HEK293T (cell line): ENCODE results near the gene EVPL.

Experiments used
- CTCF ChIA-PET: fragments of 350-600 bp; formaldehyde crosslinking; extraction: SDS; loops from one replicate; lab custom pipeline; 2021; ENCODE audit warnings: antibody characterized with exemption, inconsistent platforms; lab: Yijun Ruan, JAX
- POLR2A ChIA-PET: fragments of 350-600 bp; formaldehyde crosslinking; extraction: SDS; loops from one replicate; lab custom pipeline; 2020; ENCODE audit warnings: antibody characterized with exemption, inconsistent platforms; lab: Yijun Ruan, JAX
- DNase-seq: peaks from one replicate; pipeline ENCODE4 v3.0.0; 2012; ENCODE audit warnings: mixed read lengths; ENCODE audit errors: extremely low spot score
- ARNT ChIP-seq: fragments of 450-650 bp; IDR thresholded peaks from 2 replicates; pipeline ENCODE4 v1.6.1; 2017; ENCODE audit warnings: mild to moderate bottlenecking
- BHLHE40 ChIP-seq: fragments of 450-650 bp; IDR thresholded peaks from 2 replicates; pipeline ENCODE4 v1.6.1; 2016; ENCODE audit warnings: mild to moderate bottlenecking, moderate library complexity, borderline replicate concordance
- CTBP1 ChIP-seq: fragments of 450-650 bp; IDR thresholded peaks from 2 replicates; pipeline ENCODE4 v1.6.1; 2016; ENCODE audit warnings: borderline replicate concordance
- ELF4 ChIP-seq: fragments of 450-650 bp; IDR thresholded peaks from 2 replicates; pipeline ENCODE4 v1.6.1; 2017; ENCODE audit warnings: antibody characterized with exemption
- FOXA1 ChIP-seq: fragments of 450-650 bp; IDR thresholded peaks from 2 replicates; pipeline ENCODE4 v1.6.1; 2016; ENCODE audit warnings: mild to moderate bottlenecking
- FOXK2 ChIP-seq: fragments of 450-650 bp; IDR thresholded peaks from 2 replicates; pipeline ENCODE4 v1.6.1; 2016; ENCODE audit warnings: mild to moderate bottlenecking
- FOXM1 ChIP-seq: fragments of 450-650 bp; IDR thresholded peaks from 2 replicates; pipeline ENCODE4 v1.6.1; 2017; ENCODE audit warnings: mild to moderate bottlenecking, borderline replicate concordance
- HDGF ChIP-seq: fragments of 450-650 bp; IDR thresholded peaks from 2 replicates; pipeline ENCODE4 v1.6.1; 2017; ENCODE audit warnings: antibody characterized with exemption, borderline replicate concordance
- L3MBTL2 ChIP-seq: fragments of 450-650 bp; conservative IDR thresholded peaks from 2 replicates; pipeline ENCODE4 v1.6.1; 2016; ENCODE audit warnings: mild to moderate bottlenecking
- LEF1 ChIP-seq: fragments of 450-650 bp; IDR thresholded peaks from 2 replicates; pipeline ENCODE4 v1.6.1; 2017; ENCODE audit warnings: mild to moderate bottlenecking, borderline replicate concordance
- NFRKB ChIP-seq: fragments of 450-650 bp; IDR thresholded peaks from 2 replicates; pipeline ENCODE4 v1.6.1; 2016; ENCODE audit warnings: mild to moderate bottlenecking, moderate library complexity
- SP1 ChIP-seq: fragments of 450-650 bp; IDR thresholded peaks from 2 replicates; pipeline ENCODE4 v1.6.1; 2017
- SUZ12 ChIP-seq: fragments of 450-650 bp; IDR thresholded peaks from 2 replicates; pipeline ENCODE4 v1.6.1; 2016; ENCODE audit warnings: mild to moderate bottlenecking
- TARDBP ChIP-seq: fragments of 450-650 bp; IDR thresholded peaks from 2 replicates; pipeline ENCODE4 v1.6.1; 2016
- ZNF384 ChIP-seq: fragments of 450-650 bp; IDR thresholded peaks from 2 replicates; pipeline ENCODE4 v1.6.1; 2016
- TF ChIP-seq, protein P1 (sequence below): fragments of 450-650 bp; IDR thresholded peaks from 2 replicates; pipeline ENCODE4 v1.6.1; 2016

EVPL gene

DNA sequence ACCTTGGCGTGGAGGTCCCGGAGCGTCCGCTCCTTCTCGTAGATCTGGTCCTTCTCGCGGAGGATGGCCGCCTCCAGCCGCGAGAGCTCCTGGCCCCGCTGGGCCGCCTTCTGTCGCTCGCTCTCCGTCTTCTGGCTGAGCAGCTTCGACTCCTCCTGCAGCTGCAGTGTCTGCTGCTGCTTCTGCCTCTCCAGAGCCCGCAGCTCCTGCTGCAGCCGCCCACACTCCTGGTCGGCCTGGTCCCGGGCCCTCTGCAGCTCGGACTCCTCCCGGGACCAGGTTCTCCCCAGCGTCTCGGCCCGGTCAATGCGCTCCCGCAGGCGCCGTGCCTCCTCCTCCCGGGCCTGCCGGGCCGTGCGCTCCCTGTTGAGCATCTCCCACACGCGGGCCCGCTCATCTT lies 18.9 kb downstream of the EVPL start:
- CTCF ChIA-PET: interaction anchor here (0.7 to 4.2 kb wide), 4 partner anchors 7 to 103 kb away, joined by 3 to 22 read pairs (median 13); partner anchors contain the start of genes CDK3 and MRPL38
- TF ChIP-seq HDGF (no peak), FOXM1 (no peak), ELF4 (no peak), FOXK2 (no peak), BHLHE40 (no peak), L3MBTL2 (no peak), SUZ12 (no peak), TARDBP (no peak), LEF1 (no peak), NFRKB (no peak), FOXA1 (no peak)
- POLR2A ChIA-PET: interaction anchor here (0.6 kb wide), 1 partner anchor 110 kb away, joined by 3 read pairs; no protein-coding TSS in a partner anchor
- no peak for DNase-seq

DNA sequence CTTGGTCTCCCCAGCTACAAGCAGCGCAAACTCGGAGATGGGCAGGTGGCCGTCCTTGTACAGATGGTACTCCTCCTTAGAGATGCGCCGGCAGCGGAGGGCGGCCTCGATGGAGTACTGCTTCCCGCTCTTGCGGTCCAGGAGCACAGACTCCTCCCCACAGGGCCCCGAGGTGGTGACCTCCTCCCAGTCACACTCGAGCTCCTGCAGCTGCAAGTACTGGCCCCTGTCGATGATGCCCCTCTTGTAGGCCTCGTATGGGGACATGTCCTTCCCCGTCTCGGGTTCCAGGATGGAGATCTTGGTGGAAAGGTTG lies 19.3 kb downstream of the EVPL start:
- ChIA-PET CTCF (interaction anchor here (0.7 to 3.5 kb wide), 3 partner anchors 18 to 103 kb away, joined by 3 to 22 read pairs (median 4); partner anchors contain the start of gene MRPL38), POLR2A (interaction anchor here (0.6 kb wide), 1 partner anchor 110 kb away, joined by 3 read pairs; no protein-coding TSS in a partner anchor)
- no peak for TF ChIP-seq SP1
- no peak for TF ChIP-seq FOXA1
- no peak for TF ChIP-seq TARDBP
- no peak for TF ChIP-seq HDGF
- TF ChIP-seq ELF4: no peak
- no peak for TF ChIP-seq FOXK2
- no peak for TF ChIP-seq ARNT
- TF ChIP-seq ZNF384: no peak
- TF ChIP-seq FOXM1: no peak
- no peak for TF ChIP-seq NFRKB
- no peak for TF ChIP-seq LEF1
- no peak for TF ChIP-seq SUZ12
- no peak for TF ChIP-seq L3MBTL2
- no peak for TF ChIP-seq CTBP1
- no peak for TF ChIP-seq BHLHE40
- DNase-seq: no peak

DNA sequence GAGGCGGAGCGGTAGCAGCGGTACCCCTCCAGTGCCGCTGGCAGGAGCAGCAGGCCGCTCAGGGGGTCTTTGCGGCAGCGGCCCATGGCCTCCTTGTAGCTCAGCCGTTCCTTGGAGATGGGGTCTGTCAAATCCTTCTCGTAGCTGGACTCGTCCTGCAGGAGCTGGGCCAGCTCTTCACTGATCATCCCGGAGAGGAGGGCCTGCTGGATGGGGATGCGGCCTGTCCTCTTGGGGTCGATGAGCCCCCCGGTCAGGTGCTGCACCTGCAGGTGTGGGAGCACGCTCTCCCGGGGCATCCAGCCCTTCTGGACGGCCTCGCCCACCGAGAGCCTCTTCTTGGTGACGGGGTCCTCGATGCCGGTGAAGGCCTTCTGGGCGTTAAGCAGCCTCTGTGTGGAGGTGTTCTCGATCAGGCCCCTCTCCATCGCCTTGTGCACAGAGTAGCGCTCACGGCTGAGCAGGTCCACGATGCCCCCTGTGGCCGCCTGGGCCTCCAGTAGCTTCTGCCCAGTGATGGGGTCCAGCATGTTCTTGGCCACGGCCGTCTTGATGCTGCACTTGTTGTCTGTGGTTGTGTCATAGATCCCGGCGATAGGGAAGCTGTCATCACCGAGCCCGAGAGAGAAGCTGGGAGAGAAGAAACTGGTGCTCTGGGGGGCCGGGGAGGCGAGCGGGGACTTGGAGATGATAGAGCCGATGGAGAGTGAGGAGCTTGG lies 19.8 kb downstream of the EVPL start:
- ChIA-PET POLR2A (interaction anchor here (0.6 kb wide), 2 partner anchors 22 to 109 kb away, joined by 3 read pairs; no protein-coding TSS in a partner anchor), CTCF (interaction anchor here (0.6 to 3.5 kb wide), 4 partner anchors 18 to 224 kb away, joined by 3 to 22 read pairs (median 4); partner anchors contain the start of gene MRPL38)
- DNase-seq: no peak
- TF ChIP-seq HDGF (no peak), BHLHE40 (no peak), ELF4 (no peak), L3MBTL2 (no peak), LEF1 (no peak), FOXA1 (no peak), CTBP1 (no peak), SP1 (no peak), ARNT (no peak), ZNF384 (no peak)
- TF ChIP-seq, protein P1, sequence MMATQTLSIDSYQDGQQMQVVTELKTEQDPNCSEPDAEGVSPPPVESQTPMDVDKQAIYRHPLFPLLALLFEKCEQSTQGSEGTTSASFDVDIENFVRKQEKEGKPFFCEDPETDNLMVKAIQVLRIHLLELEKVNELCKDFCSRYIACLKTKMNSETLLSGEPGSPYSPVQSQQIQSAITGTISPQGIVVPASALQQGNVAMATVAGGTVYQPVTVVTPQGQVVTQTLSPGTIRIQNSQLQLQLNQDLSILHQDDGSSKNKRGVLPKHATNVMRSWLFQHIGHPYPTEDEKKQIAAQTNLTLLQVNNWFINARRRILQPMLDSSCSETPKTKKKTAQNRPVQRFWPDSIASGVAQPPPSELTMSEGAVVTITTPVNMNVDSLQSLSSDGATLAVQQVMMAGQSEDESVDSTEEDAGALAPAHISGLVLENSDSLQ: no peak

DNA sequence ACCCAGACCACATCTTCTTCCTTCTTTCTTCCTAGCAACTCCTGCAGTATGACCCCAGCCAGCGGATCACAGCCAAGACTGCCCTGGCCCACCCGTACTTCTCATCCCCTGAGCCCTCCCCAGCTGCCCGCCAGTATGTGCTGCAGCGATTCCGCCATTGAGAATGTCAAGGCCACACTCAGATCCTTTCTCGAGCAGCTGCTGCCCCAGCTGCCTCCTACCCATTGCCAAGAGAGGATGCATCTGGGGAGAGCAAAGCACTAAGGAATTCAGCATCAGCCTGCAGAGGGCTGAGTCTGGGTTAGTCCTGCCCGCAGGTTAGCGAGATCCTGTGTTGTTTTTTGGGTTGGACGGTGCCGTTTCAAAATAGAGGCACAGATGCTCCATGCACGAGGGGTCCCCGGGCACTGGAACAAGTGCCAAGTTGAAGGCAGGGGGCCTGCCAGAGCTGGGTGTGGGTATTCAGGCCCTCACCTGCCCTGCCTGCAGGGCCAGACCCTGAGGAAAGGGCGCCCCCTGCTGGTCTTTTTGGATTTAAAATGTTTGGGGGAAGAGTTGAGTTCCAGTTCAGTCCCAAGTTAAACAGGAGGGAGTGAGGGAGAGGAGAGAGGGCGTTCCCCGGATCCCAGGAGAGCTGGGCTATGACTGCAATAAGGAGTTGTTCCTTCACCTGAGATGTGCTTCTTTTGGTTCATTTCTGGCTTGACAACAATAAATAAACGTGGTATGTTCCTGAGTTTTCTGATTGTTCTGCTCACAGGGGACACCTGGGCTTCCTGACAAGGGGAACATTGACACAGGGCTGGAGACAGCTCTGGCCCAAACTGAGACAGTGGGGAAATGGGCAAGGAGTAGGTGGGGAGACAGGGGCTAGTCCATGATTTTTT lies 21.6 kb downstream of the EVPL start:
- DNase-seq: peak; percentile 83
- TF ChIP-seq BHLHE40 (no peak), FOXM1 (no peak), LEF1 (no peak)
- CTCF ChIA-PET: interaction anchor here (0.6 to 3.5 kb wide), 12 partner anchors 8 to 150 kb away, joined by 3 to 22 read pairs (median 5); partner anchors contain the start of genes MRPL38 and WBP2
- POLR2A ChIA-PET: interaction anchor here (0.7 to 2.6 kb wide), 4 partner anchors 9 to 226 kb away, joined by 3 to 22 read pairs (median 4); partner anchors contain the start of gene MRPL38

DNA sequence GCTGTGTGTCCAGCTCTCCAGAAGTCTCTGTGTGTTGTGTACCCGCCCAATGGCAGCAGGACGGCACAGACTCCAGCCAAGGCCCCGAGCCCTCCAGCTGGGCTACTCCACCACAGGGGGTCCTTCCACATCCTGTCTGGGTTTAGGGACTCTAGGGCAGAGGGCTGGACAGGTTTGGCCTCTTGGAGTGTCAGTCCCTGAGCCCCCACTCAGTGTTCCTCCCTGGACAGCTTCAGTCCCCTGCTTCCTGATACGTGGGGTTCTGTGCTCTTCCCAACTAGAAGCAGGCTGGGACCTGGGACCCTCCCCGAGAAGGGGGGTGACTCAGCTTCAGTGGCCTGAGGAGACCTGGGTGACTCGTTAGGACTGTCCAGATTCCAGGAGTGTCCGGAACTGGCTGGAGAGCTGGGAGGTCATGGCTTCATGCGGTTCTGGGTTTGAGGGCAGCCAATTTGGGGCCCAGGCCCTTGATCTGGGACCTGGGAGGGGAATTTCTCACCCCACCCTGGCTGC lies 22.3 kb downstream of the EVPL start:
- ChIA-PET CTCF (interaction anchor here (0.6 to 3.5 kb wide), 7 partner anchors 9 to 149 kb away, joined by 3 to 22 read pairs (median 5); partner anchors contain the start of genes MRPL38 and WBP2), POLR2A (interaction anchor here (1.6 to 2.6 kb wide), 2 partner anchors 9 to 100 kb away, joined by 4 to 22 read pairs; partner anchors contain the start of gene MRPL38)
- TF ChIP-seq SUZ12 (no peak), HDGF (no peak), ZNF384 (no peak), LEF1 (no peak), BHLHE40 (no peak), FOXA1 (no peak)
- TF ChIP-seq, protein P1: no peak
- DNase-seq: no peak

DNA sequence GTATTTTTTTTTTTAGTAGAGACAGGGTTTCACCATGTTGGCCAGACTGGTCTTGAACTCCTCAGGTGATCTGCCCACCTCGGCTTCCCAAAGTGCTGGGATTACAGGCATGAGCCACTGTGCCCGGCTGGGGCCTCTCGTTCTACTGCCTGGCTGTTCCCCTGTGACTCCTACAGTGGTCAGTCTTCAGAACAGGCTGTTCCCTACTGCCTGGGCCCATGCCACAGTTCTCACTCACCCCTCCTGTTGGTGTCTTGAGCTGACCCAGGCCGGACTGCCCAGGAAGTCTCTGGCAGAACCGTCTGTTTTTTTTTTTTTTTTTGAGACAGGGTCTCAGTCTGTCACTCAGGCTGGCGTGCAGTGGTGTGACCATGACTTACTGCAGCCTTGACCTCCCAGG lies 23.2 kb downstream of the EVPL start:
- ChIA-PET CTCF (interaction anchor here (0.6 to 2.7 kb wide), 5 partner anchors 10 to 480 kb away, joined by 3 to 12 read pairs (median 8); partner anchors contain the start of gene MRPL38), POLR2A (interaction anchor here (1.0 to 2.6 kb wide), 2 partner anchors 99 to 149 kb away, joined by 3 to 22 read pairs; partner anchors contain the start of genes MRPL38 and WBP2)
- DNase-seq: no peak
- TF ChIP-seq NFRKB (no peak), BHLHE40 (no peak), ELF4 (no peak), ZNF384 (no peak), FOXM1 (no peak), SP1 (no peak), LEF1 (no peak), CTBP1 (no peak), SUZ12 (no peak), L3MBTL2 (no peak), HDGF (no peak), FOXA1 (no peak), FOXK2 (no peak), TARDBP (no peak), ARNT (no peak)
- TF ChIP-seq, protein P1: no peak
